ENCODE measurements around the gene LRRC73.

LRRC73 gene

DNA sequence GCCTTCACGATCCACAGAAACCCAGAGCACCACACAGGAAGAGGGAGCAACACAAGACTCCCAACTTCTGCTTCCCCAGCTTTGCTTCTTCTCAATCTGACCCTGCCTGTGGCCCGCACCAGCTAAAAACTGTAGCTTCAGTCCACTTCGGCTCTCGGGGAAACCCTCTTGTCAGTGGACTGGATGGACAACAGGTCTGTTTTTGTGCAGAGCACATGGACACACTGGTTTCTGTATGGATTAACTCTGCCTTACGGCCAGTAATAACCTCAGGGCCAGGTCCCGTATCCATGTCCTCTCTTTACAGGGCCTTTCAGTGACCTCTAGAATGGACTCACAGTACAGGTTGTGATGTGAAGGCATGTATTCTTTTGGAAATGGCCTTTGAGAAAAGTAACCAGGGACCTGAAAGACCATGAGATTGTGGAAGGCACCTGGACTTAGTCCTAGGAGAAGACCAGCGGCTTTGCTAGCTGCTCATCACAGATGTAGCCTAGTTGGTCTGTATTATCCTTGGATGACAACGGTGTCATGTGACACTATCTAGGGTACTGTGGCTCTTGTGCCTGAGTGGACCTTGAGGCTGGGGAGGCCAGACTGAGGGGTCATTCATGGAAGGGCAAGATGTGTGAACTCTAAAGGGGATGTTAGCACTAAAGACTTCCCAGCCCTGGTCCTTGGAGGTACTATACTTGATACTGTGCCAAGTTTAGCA lies 12.6 kb upstream of the LRRC73 start:
- TF ChIP-seq, protein P1, sequence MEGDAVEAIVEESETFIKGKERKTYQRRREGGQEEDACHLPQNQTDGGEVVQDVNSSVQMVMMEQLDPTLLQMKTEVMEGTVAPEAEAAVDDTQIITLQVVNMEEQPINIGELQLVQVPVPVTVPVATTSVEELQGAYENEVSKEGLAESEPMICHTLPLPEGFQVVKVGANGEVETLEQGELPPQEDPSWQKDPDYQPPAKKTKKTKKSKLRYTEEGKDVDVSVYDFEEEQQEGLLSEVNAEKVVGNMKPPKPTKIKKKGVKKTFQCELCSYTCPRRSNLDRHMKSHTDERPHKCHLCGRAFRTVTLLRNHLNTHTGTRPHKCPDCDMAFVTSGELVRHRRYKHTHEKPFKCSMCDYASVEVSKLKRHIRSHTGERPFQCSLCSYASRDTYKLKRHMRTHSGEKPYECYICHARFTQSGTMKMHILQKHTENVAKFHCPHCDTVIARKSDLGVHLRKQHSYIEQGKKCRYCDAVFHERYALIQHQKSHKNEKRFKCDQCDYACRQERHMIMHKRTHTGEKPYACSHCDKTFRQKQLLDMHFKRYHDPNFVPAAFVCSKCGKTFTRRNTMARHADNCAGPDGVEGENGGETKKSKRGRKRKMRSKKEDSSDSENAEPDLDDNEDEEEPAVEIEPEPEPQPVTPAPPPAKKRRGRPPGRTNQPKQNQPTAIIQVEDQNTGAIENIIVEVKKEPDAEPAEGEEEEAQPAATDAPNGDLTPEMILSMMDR (IDR thresholded peaks at IDR 0.05; ENCODE audit: low read depth, low read length, missing control alignments) = no peak
- H3K27ac ChIP-seq = no peak overlapping the region
- H3K36me3 ChIP-seq (replicated peaks) = peaks cover 80% of the 10 kb centered on the region
- H3K27me3 ChIP-seq (replicated peaks) = no peaks in the 10 kb centered on the region
- in situ Hi-C loops (cut with HindIII; ENCODE audit: low pct_ligation_motif_present, low sequenced_read_pairs) = no loop called here
- no peak for DNase-seq
- no peak overlapping the region for H3K4me3 ChIP-seq (ENCODE audit: low read depth, low read length)

GRCh38 chr6:43521836-43522235 lies 11.7 kb upstream of the LRRC73 start:
- Histone ChIP-seq H3K27ac (no peak overlapping the region), H3K36me3 (replicated peaks) (peaks cover 74% of the 10 kb centered on the region), H3K4me3 (ENCODE audit: low read depth, low read length) (no peak overlapping the region), H3K27me3 (replicated peaks) (no peaks in the 10 kb centered on the region)
- TF ChIP-seq, protein P1 (IDR thresholded peaks at IDR 0.05; ENCODE audit: low read depth, low read length, missing control alignments) = no peak
- in situ Hi-C loops (cut with HindIII; ENCODE audit: low pct_ligation_motif_present, low sequenced_read_pairs) = no loop called here
- DNase-seq = no peak

DNA sequence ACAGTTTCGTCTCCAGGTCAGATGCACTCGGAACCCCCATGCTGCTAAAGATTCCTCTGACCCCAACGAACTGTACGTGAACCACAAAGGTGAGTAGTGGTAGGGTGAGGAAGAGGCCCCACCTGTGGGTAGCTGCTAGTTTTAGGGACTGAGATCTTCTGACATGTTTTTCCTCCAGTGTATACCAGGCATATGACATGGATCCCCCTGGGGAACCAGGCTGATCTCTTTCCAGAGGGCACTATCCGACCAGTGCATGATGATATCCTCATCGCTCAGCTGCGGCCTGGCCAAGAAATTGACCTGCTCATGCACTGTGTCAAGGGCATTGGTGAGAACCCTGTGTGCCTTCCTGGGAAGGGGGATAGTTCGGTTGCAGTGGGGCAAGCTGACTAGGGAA lies 10.0 kb upstream of the LRRC73 start:
- in situ Hi-C loops (cut with HindIII; ENCODE audit: low pct_ligation_motif_present, low sequenced_read_pairs) = no loop called here
- H3K27me3 ChIP-seq (replicated peaks) = no peaks in the 10 kb centered on the region
- TF ChIP-seq, protein P1 (IDR thresholded peaks at IDR 0.05; ENCODE audit: low read depth, low read length, missing control alignments) = no peak
- H3K27ac ChIP-seq = no peak overlapping the region
- H3K4me3 ChIP-seq (ENCODE audit: low read depth, low read length) = no peak overlapping the region
- H3K36me3 ChIP-seq (replicated peaks) = peaks cover 62% of the 10 kb centered on the region
- no peak for DNase-seq

DNA sequence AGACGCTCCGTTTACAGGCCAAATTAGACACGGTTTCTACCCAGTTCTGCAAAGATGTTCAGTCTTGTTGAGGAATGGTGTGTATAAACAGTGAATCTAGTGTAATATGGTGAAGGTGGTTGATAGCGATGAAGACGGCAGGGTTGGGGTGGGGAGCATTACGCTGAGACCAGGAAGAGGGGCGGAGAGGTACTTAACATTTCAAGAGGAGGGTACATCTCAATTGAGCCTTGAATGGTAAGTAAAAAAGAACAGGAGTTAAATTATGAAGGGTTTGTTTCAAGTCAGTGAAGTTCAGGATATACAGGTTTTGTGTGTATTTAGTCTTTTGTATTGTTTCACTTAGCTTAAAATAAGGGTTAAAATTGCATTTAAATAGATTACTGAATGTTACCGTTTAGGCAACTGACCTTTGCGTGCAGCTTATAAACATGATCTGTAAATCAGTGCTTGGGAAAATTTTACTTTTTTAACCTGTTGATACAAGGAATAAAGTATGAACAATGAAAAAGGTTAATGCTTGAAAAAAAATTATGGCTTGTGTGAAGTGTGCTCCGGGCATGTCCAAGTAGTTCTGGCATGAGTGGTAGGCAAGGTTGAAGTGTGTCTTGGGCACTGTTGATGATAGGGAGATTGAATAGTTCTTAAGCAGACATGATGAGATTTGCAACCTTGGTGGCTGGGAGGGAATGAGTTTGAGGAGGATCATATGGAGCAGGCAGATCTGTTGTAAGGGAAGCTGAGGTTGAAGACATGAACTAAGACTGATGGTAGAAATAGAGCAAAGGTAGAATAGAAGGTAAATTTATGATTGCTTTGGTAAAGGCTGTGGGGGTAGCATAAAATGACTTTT lies 7.6 kb upstream of the LRRC73 start:
- Histone ChIP-seq H3K27ac (peak overlapping the region; percentile 58), H3K27me3 (replicated peaks) (no peaks in the 10 kb centered on the region), H3K36me3 (replicated peaks) (peaks cover 60% of the 10 kb centered on the region), H3K4me3 (ENCODE audit: low read depth, low read length) (peak overlapping the region; percentile 91)
- TF ChIP-seq, protein P1 (IDR thresholded peaks at IDR 0.05; ENCODE audit: low read depth, low read length, missing control alignments) = no peak
- no peak for DNase-seq
- in situ Hi-C loops (cut with HindIII; ENCODE audit: low pct_ligation_motif_present, low sequenced_read_pairs) = no loop called here

GRCh38 chr6:43516697-43517504 lies 6.8 kb upstream of the LRRC73 start, which contains the start of the genes POLR1C and YIPF3:
TSS of gene POLR1C (plus strand) at chr6:43517089. CDS start at chr6:43517110, 21 bp downstream.
TSS of gene YIPF3 (minus strand) at chr6:43516926. CDS start at chr6:43516807, 119 bp downstream.
- Histone ChIP-seq H3K27ac (peak within 1 kb of the TSS; percentile 69), H3K4me3 (ENCODE audit: low read depth, low read length) (peak within 1 kb of the TSS; percentile 91), H3K36me3 (replicated peaks) (peaks cover 60% of the 10 kb centered on the region), H3K27me3 (replicated peaks) (no peaks in the 10 kb centered on the region)
- in situ Hi-C loops (cut with HindIII; ENCODE audit: low pct_ligation_motif_present, low sequenced_read_pairs) = no loop called here
- TF ChIP-seq, protein P1 (IDR thresholded peaks at IDR 0.05; ENCODE audit: low read depth, low read length, missing control alignments) = no peak
- DNase-seq = peak; percentile 98

Data from brain microvascular endothelial cell (primary cell).